ENCODE results near the gene SPOP. TPM values are rescaled to one million over a fixed set of nuclear protein-coding genes. Genes with fewer than 3 reads are reported as not detected.

SPOP gene
- total RNA-seq, 1 experiment from 2014 or later = 58.0 TPM

- no peak for DNase-seq (ENCODE audit: low read depth, low spot score)
- no peak overlapping the region for H3K27ac ChIP-seq (ENCODE audit: low read length)
- H3K9me3 ChIP-seq (ENCODE audit: control insufficient read depth, insufficient read depth, low read depth, low read length) = no peaks in the 10 kb centered on the region
- POLR2A ChIA-PET = no interaction called here
- 0 out of 2 replicates have a peak, but pooled peaks have one; percentile 12 for ATAC-seq
- H3K4me3 ChIP-seq (ENCODE audit: low read depth in 2 of 2, low read length in 2 of 2) = no peak overlapping the region
- CTCF ChIA-PET = interaction anchor here (0.7 to 2.0 kb wide), 7 partner anchors 24 to 143 kb away, joined by 3 to 12 read pairs (median 4); no protein-coding TSS in a partner anchor
- H3K27me3 ChIP-seq (ENCODE audit: control insufficient read depth, insufficient read depth, low read length) = no peaks in the 10 kb centered on the region
- no peak for TF ChIP-seq REST (IDR thresholded peaks at IDR 0.05; ENCODE audit: insufficient read depth in 1 of 2, low read depth in 2 of 2, low read length in 1 of 2)
- no peak for TF ChIP-seq TCF7L2 (IDR thresholded peaks at IDR 0.05; ENCODE audit: low read depth, low read length)
- TF ChIP-seq POLR2AphosphoS5 (IDR thresholded peaks at IDR 0.05; ENCODE audit: low read depth, low read length) = no peak
- H3K36me3 ChIP-seq (ENCODE audit: control insufficient read depth, insufficient read depth, low read length) = peaks cover 3% of the 10 kb centered on the region; the same call in 1 of the 2 replicates
- intact Hi-C loops (cut with micrococcal nuclease; ENCODE audit: unreplicated experiment) (no loop called here), in situ Hi-C loops (cut with HindIII; ENCODE audit: low pct_unique_long_range_greater_than_20kb, low sequenced_read_pairs) (no loop called here)
- BruUV-seq (replicated peaks) = no TSS peak
- peaks cover 7% of the 10 kb centered on the region for H3K4me1 ChIP-seq (ENCODE audit: control insufficient read depth, insufficient read depth, low read length)
Observed at GRCh38 chr17:49696233-49696761, 18.4 kb upstream of the SPOP start.

- DNase-seq (ENCODE audit: low read depth, low spot score) = no peak
Observed at GRCh38 chr17:49695698-49696232, 17.9 kb upstream of the SPOP start.

More at GRCh38 chr17:49695698-49696232, 17.9 kb upstream of the SPOP start:
- in situ Hi-C loops (cut with HindIII; ENCODE audit: low pct_unique_long_range_greater_than_20kb, low sequenced_read_pairs) = no loop called here
- H3K9me3 ChIP-seq (ENCODE audit: control insufficient read depth, insufficient read depth, low read depth, low read length) = no peaks in the 10 kb centered on the region
- ChIA-PET POLR2A (no interaction called here), CTCF (interaction anchor here (0.6 to 2.0 kb wide), 8 partner anchors 24 to 142 kb away, joined by 3 to 12 read pairs (median 4); no protein-coding TSS in a partner anchor)
- TF ChIP-seq TCF7L2 (IDR thresholded peaks at IDR 0.05; ENCODE audit: low read depth, low read length) (no peak), REST (IDR thresholded peaks at IDR 0.05; ENCODE audit: insufficient read depth in 1 of 2, low read depth in 2 of 2, low read length in 1 of 2) (no peak), CTCF (IDR thresholded peaks at IDR 0.05) (no peak; the same call in none of the 2 replicates), SIN3A (IDR thresholded peaks at IDR 0.05; ENCODE audit: borderline replicate concordance, insufficient read depth, low read depth, low read length) (no peak), POLR2AphosphoS5 (IDR thresholded peaks at IDR 0.05; ENCODE audit: low read depth, low read length) (no peak)
- no peaks in the 10 kb centered on the region for H3K36me3 ChIP-seq (ENCODE audit: control insufficient read depth, insufficient read depth, low read length)
- intact Hi-C loops (cut with micrococcal nuclease; ENCODE audit: unreplicated experiment) = loop anchor here (1.0 kb wide), 1 partner anchor 125 kb away; no protein-coding TSS in a partner anchor
- no peak overlapping the region for H3K4me3 ChIP-seq (ENCODE audit: low read depth in 2 of 2, low read length in 2 of 2)
- BruUV-seq (replicated peaks) = no TSS peak
- peaks cover 7% of the 10 kb centered on the region for H3K4me1 ChIP-seq (ENCODE audit: control insufficient read depth, insufficient read depth, low read length)
- no peaks in the 10 kb centered on the region for H3K27me3 ChIP-seq (ENCODE audit: control insufficient read depth, insufficient read depth, low read length)
- no peak overlapping the region for H3K27ac ChIP-seq (ENCODE audit: low read length)
- no peak for ATAC-seq
